ENCODE results near the gene FHL1. TPM values are rescaled to one million over a fixed set of nuclear protein-coding genes. Genes with fewer than 3 reads are reported as not detected.
A peak's percentile ranks its signal among the peaks of the same experiment; 100 is the strongest.

Gene FHL1
- polyA plus RNA-seq, 4 donors: 8.7 to 97.5 (median 62.1) TPM

- Histone ChIP-seq H3K27me3 (ENCODE audit: control insufficient read depth in 3 of 3, insufficient read depth in 3 of 3, low read length in 3 of 3) (peaks cover 0 to 2% (median 0%) of the 10 kb centered on the region in 3 donors), H3K36me3 (ENCODE audit: control insufficient read depth in 3 of 3, insufficient read depth in 2 of 3, low read depth in 1 of 3, low read length in 3 of 3) (peaks cover 0 to 1% (median 0%) of the 10 kb centered on the region in 3 donors), H3K9me3 (ENCODE audit: control insufficient read depth in 2 of 2, insufficient read depth in 1 of 2, low read depth in 1 of 2, low read length in 1 of 2) (no peaks in the 10 kb centered on the region), H3K27ac (ENCODE audit: low read depth in 1 of 3, low read length in 2 of 3) (peak overlapping the region in 1 of 3 donors; percentile 32), H3K4me3 (ENCODE audit: low read depth in 1 of 3, low read length in 3 of 3) (no peak overlapping the region), H3K4me1 (ENCODE audit: control insufficient read depth in 3 of 3, insufficient read depth in 2 of 3, low read depth in 1 of 3, low read length in 2 of 3) (no peaks in the 10 kb centered on the region)
- FAIRE-seq: no peak
- 24 to 60% (median 42%) methylated on average over 5 of the region's 5 CpGs for WGBS, 3 donors
- no peak for DNase-seq
Observed at GRCh38 chrX:136154998-136155397, 7.7 kb downstream of the FHL1 start.

- Histone ChIP-seq H3K4me1 (ENCODE audit: control insufficient read depth in 3 of 3, insufficient read depth in 2 of 3, low read depth in 1 of 3, low read length in 2 of 3) (no peaks in the 10 kb centered on the region), H3K4me3 (ENCODE audit: low read depth in 1 of 3, low read length in 3 of 3) (no peak overlapping the region), H3K27ac (ENCODE audit: low read depth in 1 of 3, low read length in 2 of 3) (peak overlapping the region in 1 of 3 donors; percentile 62), H3K36me3 (ENCODE audit: control insufficient read depth in 3 of 3, insufficient read depth in 2 of 3, low read depth in 1 of 3, low read length in 3 of 3) (peaks cover 0 to 1% (median 0%) of the 10 kb centered on the region in 3 donors), H3K9me3 (ENCODE audit: control insufficient read depth in 2 of 2, insufficient read depth in 1 of 2, low read depth in 1 of 2, low read length in 1 of 2) (no peaks in the 10 kb centered on the region), H3K27me3 (ENCODE audit: control insufficient read depth in 3 of 3, insufficient read depth in 3 of 3, low read length in 3 of 3) (no peaks in the 10 kb centered on the region)
- DNase-seq (no peak), FAIRE-seq (no peak)
- 67 to 84% (median 73%) methylated on average over 5 of the region's 5 CpGs for WGBS, 3 donors
Observed at GRCh38 chrX:136156560-136157117, 9.3 kb downstream of the FHL1 start.

GRCh38 chrX:136157187-136157586 is 9.9 kb downstream of the FHL1 start:
- 36 to 57% (median 43%) methylated on average over 3 of the region's 3 CpGs for WGBS, 3 donors
- no peaks in the 10 kb centered on the region for H3K4me1 ChIP-seq (ENCODE audit: control insufficient read depth in 3 of 3, insufficient read depth in 2 of 3, low read depth in 1 of 3, low read length in 2 of 3)
- H3K27me3 ChIP-seq (ENCODE audit: control insufficient read depth in 3 of 3, insufficient read depth in 3 of 3, low read length in 3 of 3): no peaks in the 10 kb centered on the region
- peak overlapping the region in 1 of 3 donors; percentile 62 for H3K27ac ChIP-seq (ENCODE audit: low read depth in 1 of 3, low read length in 2 of 3)
- FAIRE-seq: no peak
- H3K36me3 ChIP-seq (ENCODE audit: control insufficient read depth in 3 of 3, insufficient read depth in 2 of 3, low read depth in 1 of 3, low read length in 3 of 3): peaks cover 0 to 1% (median 0%) of the 10 kb centered on the region in 3 donors
- DNase-seq: no peak
- H3K9me3 ChIP-seq (ENCODE audit: control insufficient read depth in 2 of 2, insufficient read depth in 1 of 2, low read depth in 1 of 2, low read length in 1 of 2): no peaks in the 10 kb centered on the region
- H3K4me3 ChIP-seq (ENCODE audit: low read depth in 1 of 3, low read length in 3 of 3): no peak overlapping the region

GRCh38 chrX:136158685-136159084 is 11.4 kb downstream of the FHL1 start:
- H3K9me3 ChIP-seq (ENCODE audit: control insufficient read depth in 2 of 2, insufficient read depth in 1 of 2, low read depth in 1 of 2, low read length in 1 of 2): no peaks in the 10 kb centered on the region
- no peaks in the 10 kb centered on the region for H3K27me3 ChIP-seq (ENCODE audit: control insufficient read depth in 3 of 3, insufficient read depth in 3 of 3, low read length in 3 of 3)
- no peak for DNase-seq
- WGBS, 3 donors: 20 to 52% (median 31%) methylated on average over 4 of the region's 4 CpGs
- H3K4me1 ChIP-seq (ENCODE audit: control insufficient read depth in 3 of 3, insufficient read depth in 2 of 3, low read depth in 1 of 3, low read length in 2 of 3): no peaks in the 10 kb centered on the region
- FAIRE-seq: no peak
- H3K27ac ChIP-seq (ENCODE audit: low read depth in 1 of 3, low read length in 2 of 3): peak overlapping the region in 1 of 3 donors; percentile 54
- H3K36me3 ChIP-seq (ENCODE audit: control insufficient read depth in 3 of 3, insufficient read depth in 2 of 3, low read depth in 1 of 3, low read length in 3 of 3): peaks cover 0 to 1% (median 0%) of the 10 kb centered on the region in 3 donors
- no peak overlapping the region for H3K4me3 ChIP-seq (ENCODE audit: low read depth in 1 of 3, low read length in 3 of 3)

GRCh38 chrX:136159611-136160025 is 12.3 kb downstream of the FHL1 start:
- no peaks in the 10 kb centered on the region for H3K27me3 ChIP-seq (ENCODE audit: control insufficient read depth in 3 of 3, insufficient read depth in 3 of 3, low read length in 3 of 3)
- 54 to 77% (median 70%) methylated on average over 2 of the region's 2 CpGs for WGBS, 3 donors
- no peak overlapping the region for H3K27ac ChIP-seq (ENCODE audit: low read depth in 1 of 3, low read length in 2 of 3)
- no peaks in the 10 kb centered on the region for H3K4me1 ChIP-seq (ENCODE audit: control insufficient read depth in 3 of 3, insufficient read depth in 2 of 3, low read depth in 1 of 3, low read length in 2 of 3)
- H3K36me3 ChIP-seq (ENCODE audit: control insufficient read depth in 3 of 3, insufficient read depth in 2 of 3, low read depth in 1 of 3, low read length in 3 of 3): peaks cover 0 to 1% (median 0%) of the 10 kb centered on the region in 3 donors
- FAIRE-seq (no peak), DNase-seq (peak in 1 of 2 donors; percentile 15)
- no peaks in the 10 kb centered on the region for H3K9me3 ChIP-seq (ENCODE audit: control insufficient read depth in 2 of 2, insufficient read depth in 1 of 2, low read depth in 1 of 2, low read length in 1 of 2)
- H3K4me3 ChIP-seq (ENCODE audit: low read depth in 1 of 3, low read length in 3 of 3): no peak overlapping the region

GRCh38 chrX:136162827-136163570 is 15.7 kb downstream of the FHL1 start:
- WGBS, 3 donors: 28 to 34% (median 34%) methylated on average over 9 of the region's 9 CpGs
- no peaks in the 10 kb centered on the region for H3K9me3 ChIP-seq (ENCODE audit: control insufficient read depth in 2 of 2, insufficient read depth in 1 of 2, low read depth in 1 of 2, low read length in 1 of 2)
- DNase-seq (peak in 1 of 2 donors; percentile 54), FAIRE-seq (no peak)
- no peaks in the 10 kb centered on the region for H3K27me3 ChIP-seq (ENCODE audit: control insufficient read depth in 3 of 3, insufficient read depth in 3 of 3, low read length in 3 of 3)
- peak overlapping the region in 1 of 3 donors; percentile 49 for H3K27ac ChIP-seq (ENCODE audit: low read depth in 1 of 3, low read length in 2 of 3)
- no peaks in the 10 kb centered on the region for H3K36me3 ChIP-seq (ENCODE audit: control insufficient read depth in 3 of 3, insufficient read depth in 2 of 3, low read depth in 1 of 3, low read length in 3 of 3)
- no peaks in the 10 kb centered on the region for H3K4me1 ChIP-seq (ENCODE audit: control insufficient read depth in 3 of 3, insufficient read depth in 2 of 3, low read depth in 1 of 3, low read length in 2 of 3)
- H3K4me3 ChIP-seq (ENCODE audit: low read depth in 1 of 3, low read length in 3 of 3): no peak overlapping the region

GRCh38 chrX:136163689-136164088 is 16.4 kb downstream of the FHL1 start:
- no peak overlapping the region for H3K4me3 ChIP-seq (ENCODE audit: low read depth in 1 of 3, low read length in 3 of 3)
- no peak for DNase-seq
- peak overlapping the region in 1 of 3 donors; percentile 44 for H3K27ac ChIP-seq (ENCODE audit: low read depth in 1 of 3, low read length in 2 of 3)
- H3K27me3 ChIP-seq (ENCODE audit: control insufficient read depth in 3 of 3, insufficient read depth in 3 of 3, low read length in 3 of 3): no peaks in the 10 kb centered on the region
- 71 to 87% (median 86%) methylated on average over 1 of the region's 1 CpG for WGBS, 3 donors
- H3K36me3 ChIP-seq (ENCODE audit: control insufficient read depth in 3 of 3, insufficient read depth in 2 of 3, low read depth in 1 of 3, low read length in 3 of 3): no peaks in the 10 kb centered on the region
- no peaks in the 10 kb centered on the region for H3K9me3 ChIP-seq (ENCODE audit: control insufficient read depth in 2 of 2, insufficient read depth in 1 of 2, low read depth in 1 of 2, low read length in 1 of 2)
- no peaks in the 10 kb centered on the region for H3K4me1 ChIP-seq (ENCODE audit: control insufficient read depth in 3 of 3, insufficient read depth in 2 of 3, low read depth in 1 of 3, low read length in 2 of 3)
- FAIRE-seq: no peak

GRCh38 chrX:136165406-136165805 is 18.1 kb downstream of the FHL1 start:
- no peaks in the 10 kb centered on the region for H3K9me3 ChIP-seq (ENCODE audit: control insufficient read depth in 2 of 2, insufficient read depth in 1 of 2, low read depth in 1 of 2, low read length in 1 of 2)
- H3K27ac ChIP-seq (ENCODE audit: low read depth in 1 of 3, low read length in 2 of 3): peak overlapping the region in 1 of 3 donors; percentile 54
- DNase-seq (no peak), FAIRE-seq (no peak)
- WGBS, 3 donors: 40 to 71% (median 45%) methylated on average over 3 of the region's 3 CpGs
- no peaks in the 10 kb centered on the region for H3K4me1 ChIP-seq (ENCODE audit: control insufficient read depth in 3 of 3, insufficient read depth in 2 of 3, low read depth in 1 of 3, low read length in 2 of 3)
- H3K27me3 ChIP-seq (ENCODE audit: control insufficient read depth in 3 of 3, insufficient read depth in 3 of 3, low read length in 3 of 3): no peaks in the 10 kb centered on the region
- no peak overlapping the region for H3K4me3 ChIP-seq (ENCODE audit: low read depth in 1 of 3, low read length in 3 of 3)
- no peaks in the 10 kb centered on the region for H3K36me3 ChIP-seq (ENCODE audit: control insufficient read depth in 3 of 3, insufficient read depth in 2 of 3, low read depth in 1 of 3, low read length in 3 of 3)

Measured in small intestine (tissue), 7 donors.